Measurements from ENCODE around the gene HACD2.
"Not testable (repeated sequence)": the region's sequence is repeated elsewhere in the genome, so short reads cannot be mapped to it uniquely, and the experiment has no call there.

The HACD2 gene

DNA sequence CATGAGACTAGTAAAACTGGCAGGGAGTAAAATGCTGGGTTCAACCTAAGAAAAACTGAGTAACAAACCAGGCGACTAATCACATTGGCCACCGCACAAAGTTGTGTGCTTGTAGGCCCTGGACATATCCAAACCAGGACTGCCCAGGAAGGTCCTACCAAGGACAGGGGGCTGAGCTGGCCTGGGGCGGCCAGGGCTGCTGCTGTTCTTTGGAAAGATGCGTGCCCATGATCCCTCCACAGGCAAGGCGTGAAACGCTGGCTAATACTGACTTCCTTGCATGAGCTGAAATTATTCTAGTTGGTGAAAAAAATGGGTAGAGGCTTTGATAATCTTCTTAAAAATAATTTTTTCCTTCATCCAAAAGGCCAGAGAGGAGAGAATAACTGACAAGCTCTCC is 79.0 kb downstream of the HACD2 start:
- Mint-ChIP-seq H3K4me3 (no peak overlapping the region), H3K9me3 (no peaks in the 10 kb centered on the region), H3K4me1 (ENCODE audit: low read depth) (no peaks in the 10 kb centered on the region), H3K27me3 (no peaks in the 10 kb centered on the region), H3K27ac (no peak overlapping the region), H3K36me3 (ENCODE audit: low read depth) (peaks cover 22% of the 10 kb centered on the region)

- no peak overlapping the region for H3K27ac Mint-ChIP-seq
- H3K36me3 Mint-ChIP-seq (ENCODE audit: low read depth), result peaks cover 36% of the 10 kb centered on the region
- no peaks in the 10 kb centered on the region for H3K4me1 Mint-ChIP-seq (ENCODE audit: low read depth)
- H3K4me3 Mint-ChIP-seq, result no peak overlapping the region
- no peaks in the 10 kb centered on the region for H3K9me3 Mint-ChIP-seq
- no peaks in the 10 kb centered on the region for H3K27me3 Mint-ChIP-seq
Measured at GRCh38 chr3:123503203-123503602, 81.7 kb downstream of the HACD2 start.

- Mint-ChIP-seq H3K4me1 (ENCODE audit: low read depth) (no peaks in the 10 kb centered on the region), H3K27me3 (no peaks in the 10 kb centered on the region), H3K4me3 (no peak overlapping the region), H3K36me3 (ENCODE audit: low read depth) (peaks cover 41% of the 10 kb centered on the region), H3K27ac (no peak overlapping the region), H3K9me3 (no peaks in the 10 kb centered on the region)
Measured at GRCh38 chr3:123499322-123499721, 85.5 kb downstream of the HACD2 start.

DNA sequence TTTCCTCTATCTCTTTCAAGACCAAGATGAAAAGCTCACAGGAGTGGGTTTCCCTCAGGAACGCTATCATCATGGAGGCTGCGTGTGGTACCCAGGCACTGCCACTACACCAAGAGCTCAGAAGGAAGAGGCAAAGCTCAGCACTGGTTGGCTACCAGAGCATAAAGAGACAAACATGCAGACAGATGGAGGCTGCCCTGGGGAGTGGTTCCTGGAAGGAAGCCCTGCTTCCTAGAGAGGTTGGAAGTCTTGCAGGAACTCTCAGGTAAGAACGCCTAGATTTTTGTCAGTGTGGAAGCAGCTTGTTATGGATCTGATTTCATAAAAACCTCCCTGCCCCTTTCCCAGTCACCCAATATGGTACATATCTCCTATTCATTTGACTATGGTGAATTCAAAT is 86.1 kb downstream of the HACD2 start:
- no peaks in the 10 kb centered on the region for H3K9me3 Mint-ChIP-seq
- no peak overlapping the region for H3K4me3 Mint-ChIP-seq
- H3K27me3 Mint-ChIP-seq, result no peaks in the 10 kb centered on the region
- H3K27ac Mint-ChIP-seq, result no peak overlapping the region
- peaks cover 47% of the 10 kb centered on the region for H3K36me3 Mint-ChIP-seq (ENCODE audit: low read depth)
- H3K4me1 Mint-ChIP-seq (ENCODE audit: low read depth), result no peaks in the 10 kb centered on the region

GRCh38 chr3:123493912-123494311 is 90.9 kb downstream of the HACD2 start:
- Mint-ChIP-seq H3K36me3 (ENCODE audit: low read depth) (peaks cover 34% of the 10 kb centered on the region), H3K4me1 (ENCODE audit: low read depth) (no peaks in the 10 kb centered on the region), H3K4me3 (no peak overlapping the region)

GRCh38 chr3:123491966-123492587 is 92.8 kb downstream of the HACD2 start:
- Mint-ChIP-seq H3K4me1 (ENCODE audit: low read depth) (no peaks in the 10 kb centered on the region), H3K4me3 (no peak overlapping the region), H3K27ac (no peak overlapping the region), H3K36me3 (ENCODE audit: low read depth) (peaks cover 19% of the 10 kb centered on the region), H3K27me3 (no peaks in the 10 kb centered on the region), H3K9me3 (no peaks in the 10 kb centered on the region)

More at GRCh38 chr3:123493912-123494311, 90.9 kb downstream of the HACD2 start:
- no peak overlapping the region for H3K27ac Mint-ChIP-seq
- H3K9me3 Mint-ChIP-seq, result no peaks in the 10 kb centered on the region
- H3K27me3 Mint-ChIP-seq, result no peaks in the 10 kb centered on the region

- no peaks in the 10 kb centered on the region for H3K27me3 Mint-ChIP-seq
Measured at GRCh38 chr3:123489400-123490004, 95.4 kb downstream of the HACD2 start.

DNA sequence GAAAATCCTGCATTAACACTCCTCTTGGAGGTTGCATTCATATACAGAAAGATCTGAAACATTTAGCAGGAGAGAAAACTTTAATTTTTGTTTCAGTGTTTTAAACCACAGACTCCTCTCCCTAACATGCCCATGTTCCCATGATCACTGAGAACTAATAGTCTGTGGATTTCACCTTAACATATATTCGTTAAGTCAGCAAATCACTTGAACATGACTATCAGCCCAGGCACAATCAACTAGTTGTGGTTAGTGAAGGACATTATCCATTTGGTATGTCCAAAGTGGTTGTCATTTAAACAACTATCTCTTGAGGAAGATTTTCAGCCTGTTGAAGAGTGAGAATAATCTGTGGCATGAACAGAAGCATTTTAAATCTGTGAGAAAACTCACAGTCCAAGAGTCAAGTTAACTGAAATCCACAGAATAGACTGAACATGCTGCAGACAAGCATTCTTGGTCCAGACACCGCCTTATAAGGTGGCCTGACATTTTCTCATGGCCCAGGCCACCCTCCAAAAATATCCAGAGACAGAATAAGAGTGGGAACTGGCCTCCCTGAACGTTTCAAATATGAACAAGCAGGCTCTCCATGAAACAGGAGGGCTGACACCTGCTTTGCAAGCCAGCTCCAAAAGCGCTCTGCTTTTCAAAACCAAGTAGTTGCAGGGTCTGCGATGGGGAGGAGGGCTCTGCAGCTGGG is 96.1 kb downstream of the HACD2 start:
- H3K9me3 Mint-ChIP-seq, result no peaks in the 10 kb centered on the region
- H3K36me3 Mint-ChIP-seq (ENCODE audit: low read depth), result peaks cover 5% of the 10 kb centered on the region
- H3K27me3 Mint-ChIP-seq, result no peaks in the 10 kb centered on the region
- H3K4me1 Mint-ChIP-seq (ENCODE audit: low read depth), result no peaks in the 10 kb centered on the region
- H3K27ac Mint-ChIP-seq, result no peak overlapping the region
- H3K4me3 Mint-ChIP-seq, result no peak overlapping the region

More at GRCh38 chr3:123489400-123490004, 95.4 kb downstream of the HACD2 start:
- H3K9me3 Mint-ChIP-seq, result no peaks in the 10 kb centered on the region
- H3K36me3 Mint-ChIP-seq (ENCODE audit: low read depth), result peaks cover 11% of the 10 kb centered on the region
- H3K4me3 Mint-ChIP-seq, result no peak overlapping the region
- H3K4me1 Mint-ChIP-seq (ENCODE audit: low read depth), result no peaks in the 10 kb centered on the region
- H3K27ac Mint-ChIP-seq, result no peak overlapping the region

GRCh38 chr3:123487063-123487462 is 97.8 kb downstream of the HACD2 start:
- H3K27ac Mint-ChIP-seq; H3K4me1 Mint-ChIP-seq (ENCODE audit: low read depth); H3K9me3 Mint-ChIP-seq; H3K4me3 Mint-ChIP-seq; H3K27me3 Mint-ChIP-seq; H3K36me3 Mint-ChIP-seq (ENCODE audit: low read depth): not testable (repeated sequence)

- no peaks in the 10 kb centered on the region for H3K36me3 Mint-ChIP-seq (ENCODE audit: low read depth)
- H3K4me1 Mint-ChIP-seq (ENCODE audit: low read depth), result no peaks in the 10 kb centered on the region
- no peaks in the 10 kb centered on the region for H3K9me3 Mint-ChIP-seq
- H3K27ac Mint-ChIP-seq, result no peak overlapping the region
- H3K27me3 Mint-ChIP-seq, result no peaks in the 10 kb centered on the region
- no peak overlapping the region for H3K4me3 Mint-ChIP-seq
Measured at GRCh38 chr3:123486460-123486859, 98.4 kb downstream of the HACD2 start.

- Mint-ChIP-seq H3K9me3 (no peaks in the 10 kb centered on the region), H3K27ac (no peak overlapping the region), H3K27me3 (peaks cover 3% of the 10 kb centered on the region), H3K4me1 (ENCODE audit: low read depth) (no peaks in the 10 kb centered on the region), H3K36me3 (ENCODE audit: low read depth) (no peaks in the 10 kb centered on the region), H3K4me3 (no peak overlapping the region)
Measured at GRCh38 chr3:123485551-123485950, 99.3 kb downstream of the HACD2 start.

DNA sequence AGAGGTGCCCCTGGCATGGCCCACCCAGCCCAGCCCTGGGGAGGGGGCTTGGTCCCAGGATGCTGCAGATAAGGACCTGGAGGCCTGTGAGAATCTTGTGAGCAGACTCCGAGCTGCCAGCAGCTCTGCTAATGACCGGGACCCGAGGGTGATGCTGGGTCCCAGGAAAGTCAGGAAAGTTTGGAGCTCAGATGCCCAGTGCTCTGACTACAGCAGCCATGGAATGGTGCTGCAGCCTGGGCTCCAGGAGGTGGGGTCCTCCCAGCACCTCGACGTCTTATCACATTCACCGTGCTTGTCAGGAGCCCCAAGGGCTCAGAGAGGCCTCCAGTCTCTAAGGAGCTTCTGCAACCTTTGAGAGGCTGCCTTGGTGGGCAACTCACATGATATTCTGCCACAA is 101.7 kb downstream of the HACD2 start:
- peaks cover 15% of the 10 kb centered on the region for H3K27me3 Mint-ChIP-seq
- H3K36me3 Mint-ChIP-seq (ENCODE audit: low read depth), result no peaks in the 10 kb centered on the region
- H3K4me1 Mint-ChIP-seq (ENCODE audit: low read depth), result no peaks in the 10 kb centered on the region
- no peak overlapping the region for H3K27ac Mint-ChIP-seq
- H3K4me3 Mint-ChIP-seq, result no peak overlapping the region
- H3K9me3 Mint-ChIP-seq, result no peaks in the 10 kb centered on the region

DNA sequence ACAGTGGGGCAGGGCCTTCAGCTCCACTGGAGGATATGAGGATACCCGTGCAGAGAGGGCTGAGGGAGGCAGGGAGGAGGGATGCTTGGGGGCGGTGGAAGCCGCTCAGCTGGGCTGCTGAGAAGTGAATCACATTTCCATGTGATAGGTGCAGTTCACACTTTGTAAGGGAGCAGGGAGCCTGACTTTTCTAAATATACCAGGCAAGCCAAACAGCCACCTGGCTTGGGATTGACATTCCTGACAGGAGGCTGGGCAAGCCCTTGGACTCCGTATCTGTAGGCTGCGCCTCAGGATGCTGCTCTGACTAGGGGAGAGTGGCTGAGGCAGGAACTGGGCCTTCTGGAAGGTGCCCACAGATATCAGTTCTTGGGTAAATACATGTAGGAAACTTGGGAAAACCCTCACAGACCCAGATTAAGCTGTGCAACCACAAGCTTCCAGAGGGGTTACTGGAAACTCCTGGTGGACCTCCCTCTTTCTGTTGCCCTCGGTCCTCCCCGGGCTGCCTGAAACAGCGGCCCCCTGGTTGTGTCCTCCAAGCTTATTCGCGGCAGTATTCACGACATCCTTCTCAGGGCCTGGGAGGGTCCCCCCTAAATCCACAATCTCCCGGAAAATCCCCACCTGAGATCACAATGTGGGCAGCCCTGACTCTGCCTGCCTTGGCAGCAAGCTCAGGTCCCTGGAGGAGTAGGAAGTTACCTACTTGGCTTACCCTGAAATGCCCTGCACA is 103.0 kb downstream of the HACD2 start:
- Mint-ChIP-seq H3K4me3 (no peak overlapping the region), H3K9me3 (no peaks in the 10 kb centered on the region), H3K36me3 (ENCODE audit: low read depth) (no peaks in the 10 kb centered on the region), H3K27ac (no peak overlapping the region), H3K4me1 (ENCODE audit: low read depth) (no peaks in the 10 kb centered on the region), H3K27me3 (peaks cover 18% of the 10 kb centered on the region)

DNA sequence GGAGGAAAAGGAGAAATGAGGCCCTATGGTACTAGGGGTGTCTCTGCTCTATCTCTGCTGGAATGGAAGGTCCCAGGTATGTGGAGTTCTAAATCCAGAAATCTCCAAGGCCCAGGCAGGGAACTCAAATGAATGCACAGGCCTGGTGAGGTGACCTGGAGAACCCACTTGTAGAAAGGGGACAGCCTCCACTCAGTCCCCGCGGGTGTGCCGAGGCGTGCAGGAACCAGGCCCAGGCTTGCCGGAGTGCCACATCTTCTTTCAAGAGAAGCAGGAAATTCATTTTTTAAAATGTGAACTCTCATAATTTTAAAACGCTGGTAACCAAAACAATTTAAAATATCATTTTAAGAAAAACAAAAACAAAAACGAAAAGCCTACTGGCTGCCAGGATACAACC is 103.8 kb downstream of the HACD2 start:
- no peak overlapping the region for H3K4me3 Mint-ChIP-seq
- H3K36me3 Mint-ChIP-seq (ENCODE audit: low read depth), result no peaks in the 10 kb centered on the region
- no peaks in the 10 kb centered on the region for H3K4me1 Mint-ChIP-seq (ENCODE audit: low read depth)
- H3K27ac Mint-ChIP-seq, result no peak overlapping the region
- peaks cover 24% of the 10 kb centered on the region for H3K27me3 Mint-ChIP-seq
- no peaks in the 10 kb centered on the region for H3K9me3 Mint-ChIP-seq

DNA sequence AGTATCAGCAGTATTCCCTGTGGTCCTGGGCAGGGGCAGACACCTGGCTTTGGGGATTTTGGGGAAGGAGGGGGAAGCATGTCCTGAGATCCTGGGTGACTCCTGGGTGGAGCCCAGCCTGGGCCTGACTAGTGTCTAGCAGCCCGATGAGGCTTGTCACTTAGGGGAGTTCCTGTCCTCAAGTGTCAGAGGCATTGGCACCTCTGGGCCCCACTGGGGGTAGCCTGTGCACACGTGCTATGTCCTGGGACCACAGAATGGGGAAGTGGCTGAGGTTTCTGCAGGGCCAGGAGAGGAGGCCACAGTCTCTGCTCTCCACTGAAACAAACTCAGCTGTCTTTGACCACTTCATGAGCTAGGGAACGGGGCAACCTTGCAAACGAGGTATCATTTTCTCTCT is 104.4 kb downstream of the HACD2 start:
- Mint-ChIP-seq H3K4me3 (no peak overlapping the region), H3K4me1 (ENCODE audit: low read depth) (no peaks in the 10 kb centered on the region), H3K36me3 (ENCODE audit: low read depth) (no peaks in the 10 kb centered on the region), H3K27ac (no peak overlapping the region), H3K27me3 (peaks cover 26% of the 10 kb centered on the region), H3K9me3 (no peaks in the 10 kb centered on the region)
